ENCODE measurements around the gene UBXN2A. TPM values are rescaled to one million over a fixed set of nuclear protein-coding genes. Genes with fewer than 3 reads are reported as not detected.

The UBXN2A gene
- total RNA-seq, result 10 to 100 TPM in 1 of 7 donors, 1 to 10 TPM in 6; 8.2 to 12.4 (median 9.2) TPM
- 1 to 10 TPM; 4.3 to 6.6 (median 4.4) TPM for polyA plus RNA-seq
- long read RNA-seq, donor 1, full-length matches to known transcripts, result 2 of 2 reads
- long read RNA-seq, donor 1, partial matches to known transcripts, result 0 of 2 reads
- long read RNA-seq, donor 1, other reads (novel, unspliced or antisense), result 0 of 2 reads
- long read RNA-seq, donor 2, full-length matches to known transcripts, result 5 of 5 reads
- long read RNA-seq, donor 2, partial matches to known transcripts, result 0 of 5 reads
- long read RNA-seq, donor 2, other reads (novel, unspliced or antisense), result 0 of 5 reads

GRCh38 chr2:23939987-23940717 is at the start of gene UBXN2A:
TSS of gene UBXN2A (plus strand) at chr2:23940463. CDS start at chr2:23958315, 17,852 bp downstream.
- no peaks in the 10 kb centered on the region for H3K36me3 ChIP-seq
- peak within 1 kb of the TSS; percentile 73 to 96 (median 93) for H3K27ac ChIP-seq
- peaks cover 6 to 29% (median 22%) of the 10 kb centered on the region in 6 donors for H3K4me1 ChIP-seq
- WGBS, 5 donors, result 0 to 2% (median 1%) methylated on average over 24 to 77 of the region's 77 CpGs
- TF ChIP-seq CTCF (IDR thresholded peaks at IDR 0.05 in 8 of 11, conservative IDR thresholded peaks at IDR 0.05 in 3 of 11) (no peak), POLR2A (IDR thresholded peaks at IDR 0.05) (peak in 1 of 3 donors; percentile 51), POLR2AphosphoS5 (IDR thresholded peaks at IDR 0.05) (peak; percentile 78 to 84 (median 83))
- H3K27me3 ChIP-seq (replicated peaks in 1 of 7), result no peaks in the 10 kb centered on the region
- intact Hi-C loops (cut with DNase I; ENCODE audit: low total_unique reads), result no loop called here
- no peaks in the 10 kb centered on the region for H3K9me3 ChIP-seq
- DNase-seq, result peak; percentile 94
- peak within 1 kb of the TSS; percentile 73 to 89 (median 77) for H3K4me3 ChIP-seq

GRCh38 chr2:23900133-23900532 is 40.1 kb upstream of the UBXN2A start:
- Histone ChIP-seq H3K4me1 (peaks cover 0 to 60% (median 11%) of the 10 kb centered on the region in 6 donors), H3K36me3 (no peaks in the 10 kb centered on the region), H3K27me3 (replicated peaks in 1 of 7) (no peaks in the 10 kb centered on the region), H3K27ac (no peak overlapping the region), H3K4me3 (no peak overlapping the region), H3K9me3 (peaks cover 0 to 7% (median 4%) of the 10 kb centered on the region in 8 donors)
- WGBS, 5 donors, result 95 to 99% (median 99%) methylated on average over 8 of the region's 8 CpGs
- intact Hi-C loops (cut with DNase I; ENCODE audit: low total_unique reads), result no loop called here
- DNase-seq, result no peak
- TF ChIP-seq CTCF (IDR thresholded peaks at IDR 0.05 in 8 of 11, conservative IDR thresholded peaks at IDR 0.05 in 3 of 11) (no peak), POLR2A (IDR thresholded peaks at IDR 0.05) (no peak), POLR2AphosphoS5 (IDR thresholded peaks at IDR 0.05) (no peak)

GRCh38 chr2:23900541-23901322 is 39.5 kb upstream of the UBXN2A start:
- Histone ChIP-seq H3K36me3 (no peaks in the 10 kb centered on the region), H3K4me1 (peaks cover 0 to 60% (median 13%) of the 10 kb centered on the region in 6 donors), H3K9me3 (peaks cover 0 to 7% (median 4%) of the 10 kb centered on the region in 8 donors), H3K27me3 (replicated peaks in 1 of 7) (no peaks in the 10 kb centered on the region), H3K4me3 (no peak overlapping the region), H3K27ac (no peak overlapping the region)
- intact Hi-C loops (cut with DNase I; ENCODE audit: low total_unique reads), result no loop called here
- 74 to 81% (median 78%) methylated on average over 9 of the region's 9 CpGs for WGBS, 5 donors
- no peak for TF ChIP-seq POLR2A (IDR thresholded peaks at IDR 0.05)
- DNase-seq, result no peak

GRCh38 chr2:23901966-23902846 is 38.1 kb upstream of the UBXN2A start:
- peaks cover 0 to 7% (median 4%) of the 10 kb centered on the region in 8 donors for H3K9me3 ChIP-seq
- no peak overlapping the region for H3K4me3 ChIP-seq
- intact Hi-C loops (cut with DNase I; ENCODE audit: low total_unique reads), result no loop called here
- DNase-seq, result no peak
- H3K27ac ChIP-seq, result no peak overlapping the region
- TF ChIP-seq POLR2A (IDR thresholded peaks at IDR 0.05), result no peak
- no peak for TF ChIP-seq POLR2AphosphoS5 (IDR thresholded peaks at IDR 0.05)
- no peak for TF ChIP-seq CTCF (IDR thresholded peaks at IDR 0.05 in 8 of 11, conservative IDR thresholded peaks at IDR 0.05 in 3 of 11)
- H3K4me1 ChIP-seq, result peaks cover 0 to 55% (median 9%) of the 10 kb centered on the region in 6 donors
- H3K27me3 ChIP-seq (replicated peaks in 1 of 7), result no peaks in the 10 kb centered on the region
- H3K36me3 ChIP-seq, result no peaks in the 10 kb centered on the region
- WGBS, 5 donors, result 64 to 87% (median 76%) methylated on average over 6 of the region's 6 CpGs
